Measurements from ENCODE around the gene QSER1.
"Not testable (repeated sequence)": the region's sequence is repeated elsewhere in the genome, so short reads cannot be mapped to it uniquely, and the experiment has no call there.

QSER1 gene

GRCh38 chr11:32937283-32937682, 44.7 kb downstream of the QSER1 start:
- DNase-seq: not testable (repeated sequence)

GRCh38 chr11:32939046-32939445, 46.4 kb downstream of the QSER1 start:
- no peak for DNase-seq

- DNase-seq: no peak
These were observed 47.3 kb downstream of the QSER1 start for GRCh38 chr11:32939866-32940265.

GRCh38 chr11:32940865-32941264, 48.3 kb downstream of the QSER1 start:
- DNase-seq: no peak

GRCh38 chr11:32947978-32948377, 55.4 kb downstream of the QSER1 start:
- DNase-seq: no peak

- DNase-seq: no peak
These were observed 57.1 kb downstream of the QSER1 start for GRCh38 chr11:32949739-32950138.

GRCh38 chr11:32952421-32952820, 59.8 kb downstream of the QSER1 start:
- DNase-seq: no peak

- DNase-seq: no peak
These were observed 61.1 kb downstream of the QSER1 start for GRCh38 chr11:32953700-32954099.

- DNase-seq: no peak
These were observed 68.0 kb downstream of the QSER1 start for GRCh38 chr11:32960553-32961164.

GRCh38 chr11:32962016-32962415, 69.4 kb downstream of the QSER1 start:
- no peak for DNase-seq

- DNase-seq: no peak
These were observed 71.1 kb downstream of the QSER1 start for GRCh38 chr11:32963721-32964120.

GRCh38 chr11:32968541-32968940, 75.9 kb downstream of the QSER1 start:
- no peak for DNase-seq

- DNase-seq: not testable (repeated sequence)
These were observed 79.6 kb downstream of the QSER1 start for GRCh38 chr11:32972233-32972632.

GRCh38 chr11:32972781-32973180, 80.2 kb downstream of the QSER1 start:
- no peak for DNase-seq

GRCh38 chr11:32982626-32983025, 90.0 kb downstream of the QSER1 start:
- DNase-seq: no peak

- DNase-seq: no peak
These were observed 90.9 kb downstream of the QSER1 start for GRCh38 chr11:32983506-32983905.

- no peak for DNase-seq
These were observed 93.0 kb downstream of the QSER1 start for GRCh38 chr11:32985600-32985999.

- DNase-seq: no peak
These were observed 95.2 kb downstream of the QSER1 start for GRCh38 chr11:32987851-32988250.

- DNase-seq: no peak
These were observed 97.9 kb downstream of the QSER1 start for GRCh38 chr11:32990481-32990880.

- no peak for DNase-seq
These were observed 98.8 kb downstream of the QSER1 start for GRCh38 chr11:32991427-32991826.

GRCh38 chr11:32991898-32992297, 99.3 kb downstream of the QSER1 start:
- no peak for DNase-seq

- DNase-seq: no peak
These were observed 107.6 kb downstream of the QSER1 start for GRCh38 chr11:33000181-33000580.

GRCh38 chr11:33001281-33001680, 108.7 kb downstream of the QSER1 start:
- DNase-seq: no peak

GRCh38 chr11:33001751-33002542, 109.3 kb downstream of the QSER1 start:
- no peak for DNase-seq

- DNase-seq: no peak
These were observed 112.6 kb downstream of the QSER1 start for GRCh38 chr11:33005175-33005574.
